ENCODE data around the gene ARAP1. TPM values are rescaled to one million over a fixed set of nuclear protein-coding genes. Genes with fewer than 3 reads are reported as not detected.

The ARAP1 gene
- total and polyA plus RNA-seq, 2 donors, result 36.4 to 92.2 TPM

GRCh38 chr11:72672597-72673238, 79.5 kb downstream of the ARAP1 start:
- no peak for DNase-seq (ENCODE audit: low read depth in 6 of 9, low spot score in 9 of 9)
- Histone ChIP-seq H3K27me3 (ENCODE audit: control insufficient read depth in 2 of 2, insufficient read depth in 1 of 2, low read length in 1 of 2) (peaks cover 13 to 81% of the 10 kb centered on the region in 2 donors), H3K36me3 (ENCODE audit: control insufficient read depth in 2 of 2, insufficient read depth in 2 of 2, low read length in 1 of 2) (no peaks in the 10 kb centered on the region), H3K4me3 (ENCODE audit: low read length in 2 of 2) (no peak overlapping the region), H3K9me3 (ENCODE audit: control insufficient read depth in 2 of 2, insufficient read depth in 1 of 2, low read length in 1 of 2) (peaks cover 0 to 10% of the 10 kb centered on the region in 2 donors), H3K27ac (ENCODE audit: low read depth in 1 of 2, low read length in 1 of 2) (no peak overlapping the region), H3K4me1 (ENCODE audit: control insufficient read depth in 2 of 2, insufficient read depth in 2 of 2, low read length in 2 of 2) (no peaks in the 10 kb centered on the region)
- WGBS, result 74% methylated on average over 4 of the region's 4 CpGs

- Histone ChIP-seq H3K36me3 (ENCODE audit: control insufficient read depth in 2 of 2, insufficient read depth in 2 of 2, low read length in 1 of 2) (no peaks in the 10 kb centered on the region), H3K4me3 (ENCODE audit: low read length in 2 of 2) (no peak overlapping the region), H3K9me3 (ENCODE audit: control insufficient read depth in 2 of 2, insufficient read depth in 1 of 2, low read length in 1 of 2) (peaks cover 3 to 9% of the 10 kb centered on the region in 2 donors), H3K4me1 (ENCODE audit: control insufficient read depth in 2 of 2, insufficient read depth in 2 of 2, low read length in 2 of 2) (no peaks in the 10 kb centered on the region), H3K27ac (ENCODE audit: low read depth in 1 of 2, low read length in 1 of 2) (no peak overlapping the region), H3K27me3 (ENCODE audit: control insufficient read depth in 2 of 2, insufficient read depth in 1 of 2, low read length in 1 of 2) (peaks cover 8 to 69% of the 10 kb centered on the region in 2 donors)
- DNase-seq (ENCODE audit: low read depth in 6 of 9, low spot score in 9 of 9), result no peak
- 66% methylated on average over 8 of the region's 8 CpGs for WGBS
Observed at GRCh38 chr11:72671152-72672099, 80.8 kb downstream of the ARAP1 start.

- Histone ChIP-seq H3K9me3 (ENCODE audit: control insufficient read depth in 2 of 2, insufficient read depth in 1 of 2, low read length in 1 of 2) (peaks cover 3 to 9% of the 10 kb centered on the region in 2 donors), H3K27ac (ENCODE audit: low read depth in 1 of 2, low read length in 1 of 2) (no peak overlapping the region), H3K4me1 (ENCODE audit: control insufficient read depth in 2 of 2, insufficient read depth in 2 of 2, low read length in 2 of 2) (no peaks in the 10 kb centered on the region), H3K36me3 (ENCODE audit: control insufficient read depth in 2 of 2, insufficient read depth in 2 of 2, low read length in 1 of 2) (no peaks in the 10 kb centered on the region), H3K27me3 (ENCODE audit: control insufficient read depth in 2 of 2, insufficient read depth in 1 of 2, low read length in 1 of 2) (peaks cover 2 to 56% of the 10 kb centered on the region in 2 donors), H3K4me3 (ENCODE audit: low read length in 2 of 2) (no peak overlapping the region)
- DNase-seq (ENCODE audit: low read depth in 6 of 9, low spot score in 9 of 9), result no peak
- 48% methylated on average over 4 of the region's 4 CpGs for WGBS
Observed at GRCh38 chr11:72670041-72670440, 82.2 kb downstream of the ARAP1 start.

- peaks cover 3 to 9% of the 10 kb centered on the region in 2 donors for H3K9me3 ChIP-seq (ENCODE audit: control insufficient read depth in 2 of 2, insufficient read depth in 1 of 2, low read length in 1 of 2)
- H3K4me3 ChIP-seq (ENCODE audit: low read length in 2 of 2), result no peak overlapping the region
- H3K36me3 ChIP-seq (ENCODE audit: control insufficient read depth in 2 of 2, insufficient read depth in 2 of 2, low read length in 1 of 2), result no peaks in the 10 kb centered on the region
- H3K27ac ChIP-seq (ENCODE audit: low read depth in 1 of 2, low read length in 1 of 2), result no peak overlapping the region
- no peak for DNase-seq (ENCODE audit: low read depth in 6 of 9, low spot score in 9 of 9)
- H3K27me3 ChIP-seq (ENCODE audit: control insufficient read depth in 2 of 2, insufficient read depth in 1 of 2, low read length in 1 of 2), result peaks cover 2 to 51% of the 10 kb centered on the region in 2 donors
- H3K4me1 ChIP-seq (ENCODE audit: control insufficient read depth in 2 of 2, insufficient read depth in 2 of 2, low read length in 2 of 2), result no peaks in the 10 kb centered on the region
- 82% methylated on average over 8 of the region's 8 CpGs for WGBS
Observed at GRCh38 chr11:72669527-72669926, 82.7 kb downstream of the ARAP1 start.

- Histone ChIP-seq H3K4me3 (ENCODE audit: low read length in 2 of 2) (no peak overlapping the region), H3K36me3 (ENCODE audit: control insufficient read depth in 2 of 2, insufficient read depth in 2 of 2, low read length in 1 of 2) (no peaks in the 10 kb centered on the region), H3K27me3 (ENCODE audit: control insufficient read depth in 2 of 2, insufficient read depth in 1 of 2, low read length in 1 of 2) (peaks cover 2 to 47% of the 10 kb centered on the region in 2 donors), H3K4me1 (ENCODE audit: control insufficient read depth in 2 of 2, insufficient read depth in 2 of 2, low read length in 2 of 2) (no peaks in the 10 kb centered on the region), H3K27ac (ENCODE audit: low read depth in 1 of 2, low read length in 1 of 2) (no peak overlapping the region), H3K9me3 (ENCODE audit: control insufficient read depth in 2 of 2, insufficient read depth in 1 of 2, low read length in 1 of 2) (peaks cover 3 to 9% of the 10 kb centered on the region in 2 donors)
- WGBS, result 56% methylated on average over 7 of the region's 7 CpGs
- DNase-seq (ENCODE audit: low read depth in 6 of 9, low spot score in 9 of 9), result no peak
Observed at GRCh38 chr11:72668629-72669347, 83.4 kb downstream of the ARAP1 start.

- Histone ChIP-seq H3K9me3 (ENCODE audit: control insufficient read depth in 2 of 2, insufficient read depth in 1 of 2, low read length in 1 of 2) (peaks cover 3 to 13% of the 10 kb centered on the region in 2 donors), H3K4me3 (ENCODE audit: low read length in 2 of 2) (no peak overlapping the region), H3K27me3 (ENCODE audit: control insufficient read depth in 2 of 2, insufficient read depth in 1 of 2, low read length in 1 of 2) (peaks cover 2 to 38% of the 10 kb centered on the region in 2 donors), H3K4me1 (ENCODE audit: control insufficient read depth in 2 of 2, insufficient read depth in 2 of 2, low read length in 2 of 2) (no peaks in the 10 kb centered on the region), H3K27ac (ENCODE audit: low read depth in 1 of 2, low read length in 1 of 2) (no peak overlapping the region), H3K36me3 (ENCODE audit: control insufficient read depth in 2 of 2, insufficient read depth in 2 of 2, low read length in 1 of 2) (no peaks in the 10 kb centered on the region)
- 49% methylated on average over 6 of the region's 6 CpGs for WGBS
- no peak for DNase-seq (ENCODE audit: low read depth in 6 of 9, low spot score in 9 of 9)
Observed at GRCh38 chr11:72665911-72666472, 86.2 kb downstream of the ARAP1 start.

GRCh38 chr11:72662036-72662435, 90.2 kb downstream of the ARAP1 start:
- WGBS, result 88% methylated on average over 5 of the region's 5 CpGs
- Histone ChIP-seq H3K27me3 (ENCODE audit: control insufficient read depth in 2 of 2, insufficient read depth in 1 of 2, low read length in 1 of 2) (peaks cover 2 to 27% of the 10 kb centered on the region in 2 donors), H3K27ac (ENCODE audit: low read depth in 1 of 2, low read length in 1 of 2) (no peak overlapping the region), H3K36me3 (ENCODE audit: control insufficient read depth in 2 of 2, insufficient read depth in 2 of 2, low read length in 1 of 2) (no peaks in the 10 kb centered on the region), H3K9me3 (ENCODE audit: control insufficient read depth in 2 of 2, insufficient read depth in 1 of 2, low read length in 1 of 2) (peaks cover 0 to 4% of the 10 kb centered on the region in 2 donors), H3K4me1 (ENCODE audit: control insufficient read depth in 2 of 2, insufficient read depth in 2 of 2, low read length in 2 of 2) (no peaks in the 10 kb centered on the region), H3K4me3 (ENCODE audit: low read length in 2 of 2) (no peak overlapping the region)
- DNase-seq (ENCODE audit: low read depth in 6 of 9, low spot score in 9 of 9), result no peak

- Histone ChIP-seq H3K9me3 (ENCODE audit: control insufficient read depth in 2 of 2, insufficient read depth in 1 of 2, low read length in 1 of 2) (peaks cover 0 to 4% of the 10 kb centered on the region in 2 donors), H3K36me3 (ENCODE audit: control insufficient read depth in 2 of 2, insufficient read depth in 2 of 2, low read length in 1 of 2) (no peaks in the 10 kb centered on the region), H3K4me3 (ENCODE audit: low read length in 2 of 2) (no peak overlapping the region), H3K27ac (ENCODE audit: low read depth in 1 of 2, low read length in 1 of 2) (no peak overlapping the region), H3K4me1 (ENCODE audit: control insufficient read depth in 2 of 2, insufficient read depth in 2 of 2, low read length in 2 of 2) (no peaks in the 10 kb centered on the region), H3K27me3 (ENCODE audit: control insufficient read depth in 2 of 2, insufficient read depth in 1 of 2, low read length in 1 of 2) (peaks cover 2 to 27% of the 10 kb centered on the region in 2 donors)
- no peak for DNase-seq (ENCODE audit: low read depth in 6 of 9, low spot score in 9 of 9)
- 95% methylated on average over 9 of the region's 9 CpGs for WGBS
Observed at GRCh38 chr11:72661486-72661885, 90.7 kb downstream of the ARAP1 start.

Measured in thymus (tissue), 11 donors.